HG02970 (cell line): ENCODE data around the gene DNAJB8.

Experiments used
- ATAC-seq: cut with Tn5 transposase; IDR thresholded peaks from one replicate; pipeline ENCODE4 v1.9.1; 2021; ENCODE audit warnings: mild to moderate bottlenecking, moderate library complexity, moderate number of reproducible peaks; ENCODE audit not compliant: unreplicated experiment, low FRiP score

DNAJB8 gene

DNA sequence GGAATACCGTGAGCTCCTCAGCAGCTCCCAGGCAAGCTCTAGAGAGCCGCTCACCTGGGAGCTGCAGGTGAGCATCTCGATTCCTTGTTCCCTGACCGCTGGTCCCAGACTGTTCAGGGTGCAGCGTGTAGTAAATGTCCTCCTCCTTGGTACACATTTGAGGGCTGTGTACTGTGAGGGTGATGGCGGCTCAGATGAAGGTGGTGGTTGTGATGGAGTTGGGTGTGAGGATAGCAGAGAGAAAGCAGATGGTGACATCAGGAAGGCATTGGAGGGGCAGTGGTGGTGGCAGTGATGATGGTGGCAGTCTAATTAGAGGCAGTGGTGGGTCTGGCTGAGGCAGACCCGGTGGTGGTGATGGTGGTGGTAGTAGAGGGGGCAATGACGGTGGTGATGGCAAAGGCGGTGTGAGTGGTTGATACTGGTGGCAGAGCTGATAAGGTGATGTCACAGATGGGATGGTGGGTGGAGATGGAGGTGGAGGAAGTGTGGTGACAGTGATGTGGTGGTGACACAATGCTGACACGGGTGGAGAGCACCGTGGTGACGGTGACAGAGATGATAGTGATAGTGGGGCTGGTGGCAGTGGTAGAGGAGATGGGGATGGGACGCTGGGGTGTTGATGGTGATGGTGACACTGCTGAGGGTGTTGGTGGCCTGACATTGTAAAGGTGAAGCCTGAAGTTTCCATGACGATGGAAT is at the start of gene DNAJB8:
Gene DNAJB8 (minus strand): TSS at position 51 of the 702 bp plus-strand sequence. CDS start 3,645 bp downstream, outside the sequence.
- ATAC-seq: no peak

DNA sequence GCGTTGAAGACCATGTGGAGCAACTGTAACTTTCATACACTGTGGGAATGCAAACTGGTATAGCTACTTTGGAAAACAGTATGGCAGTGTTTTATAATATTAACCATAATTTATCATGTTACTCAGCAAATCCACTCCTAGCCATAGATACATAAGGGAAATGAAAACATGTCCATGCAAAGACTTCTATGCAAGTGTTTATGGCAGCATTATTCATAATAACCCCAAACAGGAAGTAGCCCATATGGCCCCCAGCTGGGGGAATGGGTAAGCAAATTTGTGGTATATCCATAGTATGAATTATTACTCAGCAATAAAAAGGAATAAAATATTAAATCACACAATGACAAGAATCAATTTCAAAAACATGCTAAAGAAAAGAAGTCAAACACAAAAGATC is 49.3 kb upstream of the DNAJB8 start:
- ATAC-seq: no peak

DNA sequence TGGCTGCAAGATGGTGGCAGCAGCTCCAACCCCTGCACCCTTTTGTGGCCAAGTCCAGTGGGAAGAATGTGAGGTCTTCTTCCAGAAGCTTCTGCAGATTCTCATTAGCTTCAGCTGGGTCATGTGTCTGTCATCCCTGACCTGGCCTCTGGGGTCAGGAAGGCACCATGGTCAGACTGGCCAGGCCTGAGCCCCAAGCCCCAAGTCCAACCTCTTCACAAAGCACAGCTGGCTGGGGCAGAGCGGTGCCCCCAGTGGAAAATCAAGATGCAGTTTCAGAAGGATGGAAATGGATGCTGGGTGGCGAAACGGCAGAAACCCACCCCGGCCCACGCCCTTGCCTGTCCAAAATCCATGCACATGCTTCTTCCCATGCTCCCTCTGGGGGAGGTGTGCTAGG is 42.2 kb upstream of the DNAJB8 start:
- ATAC-seq: no peak

DNA sequence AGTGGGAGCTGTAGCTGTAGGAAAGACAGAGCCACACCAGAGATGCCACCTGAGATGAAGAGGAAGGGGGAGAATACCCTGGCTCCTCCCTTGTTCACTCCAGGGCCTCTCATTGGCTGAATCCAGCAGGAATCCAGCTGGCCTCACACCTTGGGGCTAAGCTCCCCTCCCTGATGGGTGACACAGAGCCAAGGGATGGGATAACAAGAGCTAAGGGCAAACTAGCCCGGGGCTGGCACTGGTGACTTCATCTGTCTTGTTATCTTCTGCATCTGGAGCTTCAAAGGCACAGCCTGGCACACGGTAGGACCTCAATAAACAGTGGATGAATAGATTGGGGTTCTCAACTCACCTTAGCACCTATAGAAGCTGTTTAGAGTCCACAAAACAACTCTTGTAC is 40.1 kb upstream of the DNAJB8 start:
- ATAC-seq: no peak

DNA sequence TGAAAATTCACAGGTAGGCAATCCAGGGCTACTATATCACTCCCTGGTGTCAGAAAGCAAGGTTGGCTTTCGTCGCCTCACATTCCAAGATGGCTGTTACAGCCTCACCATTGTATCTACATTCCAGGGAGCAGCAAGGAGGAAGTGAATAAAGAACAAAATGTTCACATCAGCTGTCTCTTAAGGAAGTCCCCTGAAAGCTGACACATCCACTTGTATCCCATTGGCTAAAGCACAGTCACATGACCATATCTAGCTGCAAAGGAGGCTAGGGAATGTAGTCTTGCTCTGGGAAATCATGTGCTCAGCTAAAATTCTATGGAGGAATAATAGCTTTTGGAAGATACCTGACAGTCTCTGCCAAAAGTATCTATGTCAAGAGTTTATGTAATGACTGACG is 39.1 kb upstream of the DNAJB8 start:
- ATAC-seq: no peak

DNA sequence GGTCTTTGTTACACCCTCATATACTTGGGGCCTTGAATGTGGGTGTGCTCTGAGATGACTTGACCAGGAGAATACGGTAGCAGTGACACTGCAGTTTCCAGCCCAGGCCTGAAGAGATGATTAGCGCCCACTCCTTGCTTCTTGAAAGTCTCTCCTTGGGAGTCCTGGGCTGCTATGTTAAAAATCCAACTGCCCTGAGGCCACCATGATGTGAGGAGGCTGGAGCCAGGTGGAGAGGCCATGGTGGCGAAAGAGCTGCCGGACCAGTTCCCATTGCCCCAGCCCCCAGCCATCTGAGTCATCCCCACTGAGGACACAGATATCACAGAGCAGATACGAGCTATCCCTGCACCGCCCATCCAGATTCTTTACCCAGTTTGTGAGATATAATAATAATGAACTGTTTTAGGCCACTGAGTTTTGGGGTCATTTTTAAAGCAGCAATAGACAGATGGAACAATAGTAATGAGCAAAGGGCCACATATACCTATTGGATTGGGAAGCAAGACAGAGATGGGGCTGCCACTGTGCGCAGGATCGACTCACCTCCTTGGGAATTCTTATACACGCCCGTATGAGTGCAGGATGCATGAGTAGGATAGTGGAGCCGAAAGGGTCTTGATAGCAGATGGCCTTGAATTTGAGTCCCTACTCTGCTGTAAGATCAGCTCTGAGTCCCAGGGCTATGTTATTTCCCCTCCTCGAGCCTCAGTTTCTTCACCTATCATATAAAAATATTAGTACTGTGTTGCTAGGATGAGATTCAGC is 38.5 kb upstream of the DNAJB8 start:
- no peak for ATAC-seq

DNA sequence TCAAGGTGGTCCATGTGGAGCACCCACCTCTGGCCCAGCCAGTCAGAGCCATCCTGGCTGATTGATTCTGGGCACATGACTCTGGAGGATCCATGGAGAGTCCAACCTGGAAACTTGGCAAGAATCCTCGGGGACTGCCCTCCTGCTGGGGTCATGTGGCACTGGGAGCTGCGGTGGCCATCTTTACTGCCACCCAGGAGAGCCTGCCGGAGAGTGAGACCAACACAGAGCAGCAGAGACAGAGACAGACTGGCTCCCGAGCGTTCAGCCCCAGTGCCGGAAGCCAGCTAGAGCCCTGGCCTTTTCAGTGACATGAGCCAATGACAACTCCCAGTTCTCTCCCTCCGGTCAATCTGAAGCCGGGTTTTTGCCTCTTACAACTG is 37.8 kb upstream of the DNAJB8 start:
- ATAC-seq: no peak

DNA sequence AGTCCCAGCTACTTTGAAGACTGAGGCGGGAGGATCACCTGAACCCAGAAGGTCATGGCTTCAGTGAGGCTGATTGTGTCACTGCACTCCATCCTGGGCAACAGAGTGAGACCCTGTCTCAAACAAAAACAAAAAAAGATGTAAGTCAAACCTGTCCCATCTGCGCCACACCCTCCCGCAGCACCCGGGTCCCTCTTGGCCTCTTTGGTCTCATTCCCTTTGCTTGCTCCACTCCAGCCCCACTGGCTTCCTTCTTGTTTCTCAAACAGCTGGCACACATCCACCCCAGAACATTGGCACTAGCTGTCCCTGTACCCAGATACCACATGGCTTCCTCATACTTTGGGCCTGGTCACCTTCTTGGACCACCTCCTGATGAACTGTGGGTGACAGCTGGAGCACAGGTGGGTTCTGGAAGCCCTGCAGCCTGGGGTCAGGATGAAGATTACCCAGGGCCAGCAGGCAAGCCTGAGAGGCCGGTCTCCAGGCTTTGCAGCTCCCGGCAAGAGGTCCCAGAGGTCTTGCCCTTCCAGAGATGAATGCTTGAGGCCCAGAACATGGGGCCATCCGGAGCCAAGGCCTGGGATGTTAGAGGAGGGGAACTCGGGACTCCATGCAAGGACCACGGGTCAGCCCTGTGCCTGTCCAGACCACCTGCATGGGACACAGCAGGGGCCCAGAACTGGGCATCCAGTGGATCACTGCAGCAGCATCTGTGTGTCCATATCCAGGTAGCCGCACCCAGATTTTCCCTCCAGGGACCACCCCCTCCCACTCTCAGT is 37.3 kb upstream of the DNAJB8 start:
- no peak for ATAC-seq

DNA sequence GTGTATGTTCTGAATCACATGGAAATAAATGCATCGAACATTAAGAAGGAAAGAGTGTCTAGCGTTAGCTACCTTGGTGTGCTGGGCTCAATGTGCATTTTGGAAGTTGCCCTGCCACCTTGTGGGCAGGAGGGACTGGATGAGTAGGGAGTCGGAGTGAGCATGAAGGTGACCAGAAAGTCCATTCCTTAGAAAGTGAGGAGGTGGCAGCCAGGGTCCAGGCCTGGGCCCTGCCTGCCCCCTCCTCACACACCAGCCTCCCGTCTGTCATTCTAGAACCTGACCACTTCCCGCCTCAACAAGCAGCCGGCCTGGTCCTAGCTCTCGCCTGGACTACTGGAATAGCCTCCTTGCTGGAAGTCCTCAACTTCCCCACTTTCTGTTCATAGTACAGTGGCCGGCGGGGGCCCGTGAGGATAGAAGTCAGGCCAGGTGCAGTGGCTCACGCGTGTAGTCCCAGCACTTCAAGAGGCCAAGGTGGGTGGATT is 36.5 kb upstream of the DNAJB8 start:
- ATAC-seq: no peak

DNA sequence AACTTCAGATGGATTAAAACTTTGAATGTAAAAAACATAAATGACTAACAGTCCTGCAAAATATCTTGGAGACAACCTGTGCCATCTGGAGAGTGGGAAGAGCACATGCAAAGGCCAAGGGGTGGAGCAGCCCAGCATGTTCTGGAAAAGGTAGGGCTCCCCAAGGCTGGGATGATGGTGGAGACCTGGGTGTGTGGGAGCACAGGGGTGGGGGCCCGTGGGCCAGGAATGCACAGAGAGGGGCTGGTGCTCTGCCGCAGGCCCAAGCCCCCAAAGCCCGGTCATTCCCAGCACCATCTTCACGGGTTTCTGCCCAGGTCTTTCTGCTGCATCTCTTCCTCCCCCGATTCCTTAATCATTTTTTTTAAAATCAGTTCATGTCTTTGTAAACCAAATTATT is 36.0 kb upstream of the DNAJB8 start:
- ATAC-seq: no peak

DNA sequence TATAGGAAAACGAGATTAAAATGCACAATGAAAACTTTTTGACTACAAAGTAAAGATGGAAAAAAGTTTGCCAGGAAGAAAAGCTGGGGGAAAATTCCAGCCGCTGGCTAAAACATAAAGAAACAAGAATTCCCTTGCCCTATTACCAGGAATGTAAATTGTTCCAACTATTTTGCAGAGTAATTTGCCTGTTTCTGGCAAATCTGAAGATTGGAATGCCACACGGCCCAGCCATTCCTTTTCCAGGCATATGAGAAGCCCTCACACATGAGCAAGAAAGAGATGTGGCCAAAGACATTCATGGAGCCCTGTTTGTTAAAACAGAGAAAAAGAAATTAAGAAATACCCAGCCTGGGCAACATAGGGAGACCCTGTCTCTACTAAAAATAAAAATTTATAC is 34.7 kb upstream of the DNAJB8 start:
- ATAC-seq: no peak

DNA sequence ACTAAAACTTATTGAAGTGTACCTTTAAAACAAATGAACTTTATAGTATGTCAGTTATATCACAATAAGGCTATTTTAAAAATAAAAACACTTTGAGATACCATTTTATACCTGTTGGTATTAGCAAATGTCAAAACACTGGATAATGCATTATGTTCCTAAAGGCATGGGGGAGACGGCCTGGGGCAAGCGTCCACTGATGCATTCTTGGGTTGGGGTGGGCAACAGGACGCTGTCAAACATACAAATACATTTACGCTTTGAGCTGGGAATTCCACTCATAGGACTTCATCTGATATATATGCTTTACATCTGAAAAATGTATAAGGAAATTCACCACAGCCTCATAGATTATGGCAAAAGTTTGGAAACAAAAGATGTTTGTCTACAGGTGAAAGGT is 33.9 kb upstream of the DNAJB8 start:
- no peak for ATAC-seq

DNA sequence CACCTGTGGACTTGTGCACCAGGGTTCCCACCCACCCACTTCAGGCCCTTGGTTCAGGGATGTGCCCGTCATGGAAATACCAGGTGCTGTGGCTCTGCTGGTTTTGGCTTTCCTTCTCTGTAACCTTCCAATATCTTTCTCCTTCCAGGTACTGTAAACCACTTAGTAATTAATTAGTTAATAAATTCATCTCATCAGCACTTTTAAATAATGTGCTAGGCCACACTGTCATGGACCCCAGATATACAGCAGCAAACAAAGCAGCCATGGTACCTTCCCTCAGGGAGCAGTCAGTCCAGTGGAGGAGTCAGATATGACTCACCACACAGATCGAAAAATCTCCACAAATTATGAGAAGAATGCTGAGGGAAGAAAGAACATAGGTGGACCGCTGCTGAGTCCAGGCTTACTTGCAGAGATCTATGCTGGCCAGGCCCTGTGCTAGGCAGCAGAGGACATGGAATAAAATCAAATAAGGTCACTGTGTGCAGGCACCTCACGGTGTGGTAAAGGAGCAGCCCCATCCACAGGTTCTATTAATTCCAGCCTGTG is 33.1 kb upstream of the DNAJB8 start:
- ATAC-seq: no peak

DNA sequence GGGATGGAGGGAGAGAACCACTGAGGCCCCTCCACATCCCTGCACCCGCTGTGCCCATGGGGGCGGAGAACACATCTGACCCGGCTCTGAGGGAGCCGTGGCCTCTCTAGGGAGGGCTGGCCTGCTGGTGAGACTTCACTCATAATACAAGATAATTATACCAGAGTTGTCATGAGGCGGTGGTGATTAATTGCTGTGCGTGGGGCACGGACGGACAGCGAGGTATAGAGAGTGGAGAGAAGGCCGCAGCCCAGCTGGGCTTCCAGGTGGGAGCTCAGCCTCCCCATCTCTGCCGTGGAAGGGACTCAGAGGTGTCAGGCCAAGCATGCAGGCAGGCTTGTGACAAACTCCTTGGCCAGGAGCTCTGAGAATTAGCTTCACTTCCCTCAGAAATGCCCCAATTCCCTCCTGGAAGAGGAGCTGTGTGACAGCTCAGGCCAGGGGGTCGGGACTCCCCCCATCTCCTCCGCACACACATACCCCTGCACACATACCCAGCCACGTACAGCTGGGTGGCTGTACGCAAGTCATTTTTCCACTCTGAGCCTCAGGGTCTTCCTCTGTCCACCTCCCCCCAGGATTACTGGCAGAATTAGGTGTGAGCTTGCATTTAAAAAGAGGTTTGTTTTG is 32.3 kb upstream of the DNAJB8 start:
- no peak for ATAC-seq

DNA sequence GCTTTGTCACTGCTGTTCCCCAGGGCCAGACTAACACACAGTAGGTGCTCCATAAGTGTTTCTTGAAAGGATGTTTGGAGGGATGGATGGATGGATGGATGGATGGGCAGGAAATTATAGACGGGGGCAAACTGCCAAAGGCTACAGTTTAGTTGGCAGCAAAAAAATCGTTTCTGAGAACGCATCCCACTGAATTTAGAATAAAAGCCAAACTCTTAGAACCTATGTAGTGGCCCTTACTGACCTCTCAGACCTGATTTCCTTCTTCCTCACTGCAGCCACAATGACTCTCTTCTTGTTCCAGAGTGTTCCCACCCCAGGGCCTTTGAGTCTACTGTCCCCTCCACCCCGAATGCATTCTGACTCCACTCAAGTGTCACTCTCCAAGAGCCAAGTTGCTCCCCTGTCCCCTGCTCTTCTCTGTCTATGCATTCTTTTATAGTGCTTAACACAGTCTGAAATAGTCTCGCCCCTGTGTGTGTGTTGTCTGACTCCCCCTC is 31.5 kb upstream of the DNAJB8 start:
- ATAC-seq: no peak

DNA sequence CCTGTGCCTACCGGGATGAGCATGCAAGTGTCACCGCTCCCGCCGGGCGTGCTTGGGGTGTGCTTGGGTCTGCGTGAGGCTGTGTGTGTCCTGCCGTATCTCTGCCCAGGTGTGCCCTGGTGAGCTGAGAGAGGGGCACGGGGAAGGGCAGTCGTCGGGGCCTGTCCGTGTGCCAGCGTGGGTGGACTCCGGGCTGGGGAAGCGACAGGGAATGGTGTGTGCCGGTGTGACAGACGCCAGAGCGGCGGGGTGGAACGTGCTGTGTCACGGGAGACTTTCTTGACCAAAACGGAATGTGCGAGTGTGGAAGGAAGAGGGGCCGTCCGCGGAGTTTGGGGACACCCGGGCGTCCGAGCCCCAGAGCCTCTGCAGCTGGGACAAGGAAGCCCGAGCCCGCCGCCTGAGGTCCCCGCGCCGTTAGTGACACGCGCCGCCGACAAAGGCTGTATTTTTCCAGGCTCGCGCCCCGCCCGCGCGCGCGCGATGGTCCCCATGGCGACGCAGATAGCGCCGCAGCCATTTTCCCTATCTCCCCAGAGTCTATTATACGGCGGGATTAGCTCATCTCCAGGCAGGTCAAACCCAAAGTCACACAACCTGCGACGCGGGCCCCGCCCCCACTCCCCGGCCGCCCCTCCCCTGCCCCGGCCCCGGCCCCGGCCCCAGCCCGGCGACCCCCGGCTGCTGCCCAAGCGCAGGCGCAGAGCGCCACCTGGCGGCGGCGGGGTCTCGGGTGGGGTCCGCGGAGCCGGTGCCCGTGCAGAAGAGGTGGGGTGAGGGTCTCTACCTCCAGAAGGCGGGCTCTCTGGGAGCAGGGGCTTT is 30.8 kb upstream of the DNAJB8 start:
- no peak for ATAC-seq

DNA sequence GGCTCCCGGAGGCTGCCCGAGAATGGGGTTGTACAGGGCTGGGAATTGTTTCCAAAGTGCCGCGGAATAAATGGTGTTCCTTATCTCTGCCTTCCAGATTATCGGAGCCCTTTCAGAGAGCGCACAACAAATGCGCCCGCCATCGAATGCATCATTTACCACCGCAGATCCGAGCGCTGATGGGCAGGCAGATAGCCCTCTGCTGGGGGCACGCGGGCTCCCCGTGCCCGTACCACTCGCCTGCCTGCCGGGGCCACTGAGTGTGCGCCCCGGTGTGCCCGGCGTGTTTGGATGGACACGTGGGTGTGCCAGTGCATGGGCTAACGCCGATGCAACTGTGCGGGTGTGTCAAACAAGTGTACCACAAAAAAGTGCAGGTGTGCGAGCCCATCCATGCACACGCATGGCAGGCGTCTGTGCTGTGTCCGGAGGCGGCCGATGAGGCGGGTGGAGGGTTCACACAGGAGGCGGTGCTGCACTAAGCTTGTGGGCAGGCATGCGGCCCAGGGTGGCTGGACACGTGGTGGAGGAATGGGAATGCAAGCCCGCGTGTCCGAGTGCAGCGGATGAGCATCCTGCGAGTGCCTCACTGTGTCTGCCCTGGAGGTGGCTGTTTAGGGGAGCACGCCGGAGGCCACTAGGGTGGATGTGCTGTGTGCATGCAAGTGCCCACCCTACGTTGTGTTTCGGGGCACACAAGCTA is 30.1 kb upstream of the DNAJB8 start:
- ATAC-seq: no peak

DNA sequence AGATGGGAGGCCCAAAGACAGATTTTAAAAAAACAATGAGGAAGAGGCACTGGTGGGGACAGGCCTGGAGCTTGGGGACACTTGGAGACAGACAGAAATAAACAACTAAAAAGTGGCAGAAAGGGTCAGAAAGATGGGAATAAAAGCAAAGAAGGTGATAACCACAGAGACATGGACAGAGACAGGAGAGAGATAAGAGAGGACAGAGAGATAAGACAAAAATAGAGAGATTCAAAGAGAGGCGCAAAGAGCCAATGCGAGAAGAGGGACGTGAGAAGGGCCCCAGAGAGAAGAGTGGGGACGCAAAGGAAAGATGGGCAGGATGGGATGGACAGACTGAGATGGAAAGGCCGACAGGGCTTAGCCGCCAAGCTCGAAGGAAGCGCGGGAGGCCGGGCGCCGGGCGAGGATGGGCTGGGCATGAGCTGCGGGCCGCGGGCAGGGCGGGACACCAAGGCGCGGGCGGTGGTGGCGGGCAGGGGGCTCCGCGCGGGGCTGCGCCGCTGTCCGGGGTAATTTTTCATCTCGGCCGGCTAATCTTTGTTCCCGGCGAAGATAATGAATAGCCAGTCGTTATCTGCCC is 29.4 kb upstream of the DNAJB8 start:
- ATAC-seq: no peak
